Panc1 (cell line): ENCODE results near the gene UBL4B. TPM values are rescaled to one million over a fixed set of nuclear protein-coding genes. Genes with fewer than 3 reads are reported as not detected.

Source experiments
- ATAC-seq: fragments of 200-7000 bp; cut with Tn5 transposase; 2 replicates; pipeline ENCODE4 v1.9.1; 2020; ENCODE audit warnings: mild to moderate bottlenecking, moderate library complexity
- BruUV-seq: library from RNA; stranded (reverse); fragments of 400-500 nt; replicated peaks from 2 replicates; lab custom pipeline; 2021; lab: Mats Ljungman, UMichigan
- CTCF ChIA-PET: fragments of 300-600 bp; sonication (Branson Sonifier 250); formaldehyde crosslinking; loops from one replicate; lab custom pipeline; 2022; ENCODE audit warnings: antibody characterized with exemption; lab: Charles Lee
- POLR2A ChIA-PET: fragments of 300-600 bp; sonication (Branson Sonifier 250); formaldehyde crosslinking; loops from one replicate; lab custom pipeline; 2022; ENCODE audit warnings: antibody characterized with exemption; lab: Charles Lee
- DNase-seq: peaks from one replicate; pipeline ENCODE4 v3.0.0-alpha.2; 2010; ENCODE audit warnings: low read depth, low spot score
- H3K27ac ChIP-seq: 2 replicates; pipeline ENCODE4 v1.5.1; 2011; ENCODE audit warnings: mild to moderate bottlenecking, low read length, inconsistent platforms
- H3K27me3 ChIP-seq: fragments of 200-500 bp; sonication (Bioruptor generic); 2 replicates; pipeline ENCODE4 v1.6.0; 2014; ENCODE audit warnings: low read length, inconsistent platforms; ENCODE audit not compliant: control insufficient read depth, insufficient read depth
- H3K36me3 ChIP-seq: fragments of 200-500 bp; sonication (Bioruptor generic); 2 replicates; pipeline ENCODE4 v1.5.1; 2014; ENCODE audit warnings: inconsistent platforms, mild to moderate bottlenecking, low read length, moderate library complexity; ENCODE audit not compliant: control insufficient read depth, insufficient read depth
- H3K4me1 ChIP-seq: 2 replicates; pipeline ENCODE4 v1.5.1; 2011; ENCODE audit warnings: inconsistent platforms, mild to moderate bottlenecking, low read length, moderate library complexity; ENCODE audit not compliant: control insufficient read depth, insufficient read depth
- H3K4me3 ChIP-seq, 2 experiments: 2 replicates each; pipeline ENCODE4 v1.5.1; 2011 to 2012; ENCODE audit warnings: low read depth in 2 of 2, low read length in 2 of 2, mild to moderate bottlenecking in 2 of 2, inconsistent platforms in 1 of 2, moderate library complexity in 1 of 2
- H3K9me3 ChIP-seq: fragments of 200-500 bp; sonication (Bioruptor generic); 2 replicates; pipeline ENCODE4 v1.5.1; 2014; ENCODE audit warnings: low read depth, mild to moderate bottlenecking, inconsistent platforms, low read length, moderate library complexity; ENCODE audit not compliant: control insufficient read depth, insufficient read depth
- CTCF ChIP-seq: fragments of 450-650 bp; IDR thresholded peaks from 2 replicates; pipeline ENCODE4 v1.5.1; 2017; ENCODE audit warnings: mild to moderate bottlenecking
- POLR2AphosphoS5 ChIP-seq: IDR thresholded peaks from 2 replicates; pipeline ENCODE4 v1.6.1; 2012; ENCODE audit warnings: mild to moderate bottlenecking, low read depth, low read length, moderate library complexity
- REST ChIP-seq, 2 experiments: IDR thresholded peaks; 2 replicates each; pipeline ENCODE4 v1.6.1; 2011 to 2012; ENCODE audit warnings: low read depth in 2 of 2, control low read depth in 1 of 2, low read length in 1 of 2, mild to moderate bottlenecking in 1 of 2, moderate library complexity in 1 of 2; ENCODE audit not compliant: insufficient read depth in 1 of 2
- SIN3A ChIP-seq: IDR thresholded peaks from 2 replicates; pipeline ENCODE4 v1.6.1; 2012; ENCODE audit warnings: low read depth, mild to moderate bottlenecking, low read length, moderate library complexity, borderline replicate concordance; ENCODE audit not compliant: insufficient read depth
- TCF7L2 ChIP-seq: IDR thresholded peaks from 2 replicates; pipeline ENCODE4 v1.6.1; 2011; ENCODE audit warnings: mild to moderate bottlenecking, low read depth, low read length, inconsistent platforms
- in situ Hi-C: cut with HindIII; loops from 2 replicates; pipeline ENCODE4 v1.10.0; 2016; ENCODE audit warnings: low sequenced_read_pairs, low pct_unique_long_range_greater_than_20kb
- intact Hi-C: fragments of 100-400 bp; cut with micrococcal nuclease; formaldehyde crosslinking; loops from one replicate; pipeline ENCODE4 v1.10.0; 2022; ENCODE audit not compliant: unreplicated experiment
- total RNA-seq: library from RNA; stranded (reverse); gene quantifications from one replicate; pipeline ENCODE4 v1.2.1, GENCODE V29; 2021; ENCODE audit not compliant: unreplicated experiment

Gene UBL4B
- total RNA-seq, 1 experiment from 2014 or later, result not detected

GRCh38 chr1:110091381-110091780, 20.9 kb upstream of the UBL4B start:
- Histone ChIP-seq H3K27ac (no peak overlapping the region), H3K4me3 (no peak overlapping the region), H3K9me3 (no peaks in the 10 kb centered on the region), H3K36me3 (no peaks in the 10 kb centered on the region), H3K4me1 (no peaks in the 10 kb centered on the region), H3K27me3 (no peaks in the 10 kb centered on the region)
- no peak for DNase-seq
- intact Hi-C loops (no loop called here), in situ Hi-C loops (no loop called here)
- ChIA-PET CTCF (interaction anchor here (1.0 kb wide), 1 partner anchor 10 kb away, joined by 3 read pairs; no protein-coding TSS in a partner anchor), POLR2A (no interaction called here)
- BruUV-seq, result no TSS peak
- no peak for ATAC-seq
- no peak for TF ChIP-seq CTCF
- no peak for TF ChIP-seq SIN3A
- TF ChIP-seq POLR2AphosphoS5, result no peak
- no peak for TF ChIP-seq REST (IDR thresholded peaks at IDR 0.05; ENCODE audit: insufficient read depth in 1 of 2, low read depth in 2 of 2, low read length in 1 of 2)
- no peak for TF ChIP-seq TCF7L2

GRCh38 chr1:110091791-110092190, 20.5 kb upstream of the UBL4B start:
- ATAC-seq, result no peak
- Histone ChIP-seq H3K4me3 (no peak overlapping the region), H3K4me1 (no peaks in the 10 kb centered on the region), H3K27me3 (no peaks in the 10 kb centered on the region), H3K36me3 (no peaks in the 10 kb centered on the region), H3K9me3 (no peaks in the 10 kb centered on the region), H3K27ac (no peak overlapping the region)
- TF ChIP-seq CTCF, result no peak
- no peak for TF ChIP-seq POLR2AphosphoS5
- TF ChIP-seq SIN3A, result no peak
- TF ChIP-seq TCF7L2, result no peak
- TF ChIP-seq REST (IDR thresholded peaks at IDR 0.05; ENCODE audit: insufficient read depth in 1 of 2, low read depth in 2 of 2, low read length in 1 of 2), result no peak
- POLR2A ChIA-PET, result no interaction called here
- DNase-seq, result no peak
- no TSS peak for BruUV-seq
- intact Hi-C loops (no loop called here), in situ Hi-C loops (no loop called here)
- CTCF ChIA-PET, result interaction anchor here (1.0 kb wide), 1 partner anchor 9 kb away, joined by 3 read pairs; no protein-coding TSS in a partner anchor
